Retinal pigment epithelial cell (primary cell): ENCODE results near the gene IQGAP2.

ENCODE experiments used
- DNase-seq: peaks from one replicate; pipeline ENCODE4 v3.0.0-alpha.2; 2010; ENCODE audit warnings: low read depth
- H3K4me3 ChIP-seq: 2 replicates; pipeline ENCODE4 v1.5.1; 2011; ENCODE audit warnings: mild to moderate bottlenecking, low read length, control low read depth, moderate library complexity
- CTCF ChIP-seq: conservative IDR thresholded peaks from 2 replicates; pipeline ENCODE4 v1.5.1; 2011; ENCODE audit warnings: low read depth, low read length, control low read depth, inconsistent platforms

The IQGAP2 gene

GRCh38 chr5:76697670-76698069 is 294.6 kb downstream of the IQGAP2 start:
- DNase-seq: no peak
- H3K4me3 ChIP-seq: no peak overlapping the region
- no peak for TF ChIP-seq CTCF

GRCh38 chr5:76700571-76700970 is 297.5 kb downstream of the IQGAP2 start:
- H3K4me3 ChIP-seq: no peak overlapping the region
- no peak for TF ChIP-seq CTCF
- DNase-seq: no peak

- TF ChIP-seq CTCF: no peak
- no peak overlapping the region for H3K4me3 ChIP-seq
- DNase-seq: no peak
Measured at GRCh38 chr5:76701298-76701697, 298.2 kb downstream of the IQGAP2 start.

DNA sequence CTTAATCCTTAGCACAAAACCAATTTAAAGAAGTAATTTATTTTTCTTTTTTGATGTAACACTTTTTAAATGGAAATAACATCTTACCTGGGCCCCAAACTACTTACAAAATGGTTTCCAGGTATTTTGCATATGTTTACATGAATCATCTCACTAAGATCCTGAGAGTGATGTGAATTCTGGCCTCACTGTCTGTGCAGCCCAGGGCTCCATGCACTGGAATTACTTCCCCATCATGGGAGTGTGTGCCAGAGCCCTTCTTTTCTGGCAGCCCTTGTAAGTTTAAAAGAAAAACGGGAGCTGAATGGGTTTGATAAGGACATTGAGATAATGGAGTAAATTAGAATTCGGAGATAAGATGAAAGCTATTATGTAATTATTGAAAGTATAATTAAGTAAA is 300.6 kb downstream of the IQGAP2 start:
- TF ChIP-seq CTCF: no peak
- no peak for DNase-seq
- no peak overlapping the region for H3K4me3 ChIP-seq

- no peak for TF ChIP-seq CTCF
- no peak for DNase-seq
- H3K4me3 ChIP-seq: no peak overlapping the region
Measured at GRCh38 chr5:76704131-76704663, 301.1 kb downstream of the IQGAP2 start.

- H3K4me3 ChIP-seq: no peak overlapping the region
- no peak for TF ChIP-seq CTCF
- DNase-seq: no peak
Measured at GRCh38 chr5:76705574-76705973, 302.5 kb downstream of the IQGAP2 start.

GRCh38 chr5:76709762-76710161 is 306.7 kb downstream of the IQGAP2 start:
- H3K4me3 ChIP-seq: no peak overlapping the region
- TF ChIP-seq CTCF: no peak
- DNase-seq: peak; percentile 85
